HG03135 (cell line): ENCODE measurements around the gene SKP1.
"Not testable (repeated sequence)": the region's sequence is repeated elsewhere in the genome, so short reads cannot be mapped to it uniquely, and the experiment has no call there.

ENCODE experiments used
- ATAC-seq: cut with Tn5 transposase; IDR thresholded peaks from one replicate; pipeline ENCODE4 v1.9.1; 2021; ENCODE audit warnings: mild to moderate bottlenecking, moderate library complexity; ENCODE audit not compliant: unreplicated experiment

Gene SKP1

DNA sequence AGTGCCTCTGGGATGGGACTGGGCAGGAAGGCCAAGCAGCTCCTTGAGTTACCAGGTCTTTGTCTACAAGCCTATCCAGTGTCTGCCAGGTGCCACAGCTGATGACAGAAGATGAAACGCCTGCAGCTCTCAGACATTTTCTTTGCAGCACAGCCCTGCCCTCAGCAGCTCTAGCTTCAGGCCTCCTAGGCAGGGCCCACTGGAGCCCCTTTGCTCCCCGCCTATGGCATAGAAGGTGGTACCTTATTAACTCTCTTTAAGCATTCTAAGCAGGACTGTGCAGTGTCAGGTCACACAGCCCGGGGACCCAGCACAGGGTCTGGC, 1.3 kb upstream of the SKP1 start:
- no peak for ATAC-seq

DNA sequence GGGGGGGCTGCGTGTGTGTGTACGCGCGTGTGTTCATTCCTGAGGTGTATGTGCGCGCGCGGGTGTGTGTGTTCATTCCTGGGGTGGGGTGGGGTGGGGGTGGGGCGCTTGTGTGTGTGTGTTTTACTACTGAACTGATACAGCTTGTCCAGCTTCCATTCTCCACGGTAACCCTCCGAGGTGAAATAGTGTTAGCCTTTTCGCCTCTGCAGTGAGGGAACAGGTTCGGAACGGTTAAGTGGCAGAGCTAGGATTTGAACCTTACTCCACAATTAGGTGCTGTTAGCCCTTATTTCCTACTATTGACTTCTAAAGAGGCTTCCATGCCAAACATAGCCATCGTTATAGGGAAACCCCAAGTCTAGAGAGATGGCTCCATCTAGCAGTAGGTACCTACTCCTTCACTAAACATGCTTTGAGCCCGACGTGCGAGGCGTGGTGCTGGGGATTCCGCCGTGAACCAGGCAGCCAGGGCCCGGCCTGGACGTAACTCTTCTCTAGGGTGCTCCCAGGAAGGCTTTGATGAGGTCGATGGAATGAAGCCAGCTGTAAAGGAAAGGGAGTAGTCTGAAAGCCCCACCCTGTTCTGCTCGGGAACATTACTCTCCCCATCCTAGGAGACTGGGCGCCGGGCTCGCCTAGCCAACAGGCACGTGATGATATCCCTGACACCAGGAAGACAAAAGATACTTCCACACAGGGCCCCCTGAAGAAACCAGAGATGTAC, 782 bp upstream of the SKP1 start:
- ATAC-seq: peak; percentile 3

DNA sequence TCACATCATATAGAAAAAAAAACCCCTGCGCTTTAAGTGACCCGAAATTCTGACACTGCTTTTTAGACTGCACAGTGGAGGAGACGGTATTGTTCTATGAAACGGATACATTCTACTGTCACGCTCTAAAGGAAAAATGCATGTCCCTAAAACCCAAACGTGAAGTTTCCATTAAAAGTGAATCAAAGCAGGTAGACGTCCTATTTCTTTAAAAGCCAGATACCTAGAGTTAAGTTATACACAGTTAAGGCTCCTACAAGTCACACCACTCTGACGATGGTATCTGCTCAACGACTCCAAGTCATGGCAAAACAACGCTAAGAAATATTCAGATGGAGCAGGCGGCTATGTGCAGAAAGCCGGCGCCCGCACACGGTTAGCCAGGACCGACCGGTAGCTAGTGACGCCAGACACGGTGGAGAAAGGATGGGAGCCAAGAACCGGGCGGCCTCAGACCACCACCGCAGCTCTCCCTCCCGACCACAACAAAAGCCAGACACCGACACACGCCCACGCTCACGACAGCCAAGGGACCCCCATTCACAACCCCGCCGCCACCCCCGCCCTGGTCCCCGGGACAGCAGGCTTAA, 734 bp downstream of the SKP1 start:
- peak; percentile 19 for ATAC-seq

DNA sequence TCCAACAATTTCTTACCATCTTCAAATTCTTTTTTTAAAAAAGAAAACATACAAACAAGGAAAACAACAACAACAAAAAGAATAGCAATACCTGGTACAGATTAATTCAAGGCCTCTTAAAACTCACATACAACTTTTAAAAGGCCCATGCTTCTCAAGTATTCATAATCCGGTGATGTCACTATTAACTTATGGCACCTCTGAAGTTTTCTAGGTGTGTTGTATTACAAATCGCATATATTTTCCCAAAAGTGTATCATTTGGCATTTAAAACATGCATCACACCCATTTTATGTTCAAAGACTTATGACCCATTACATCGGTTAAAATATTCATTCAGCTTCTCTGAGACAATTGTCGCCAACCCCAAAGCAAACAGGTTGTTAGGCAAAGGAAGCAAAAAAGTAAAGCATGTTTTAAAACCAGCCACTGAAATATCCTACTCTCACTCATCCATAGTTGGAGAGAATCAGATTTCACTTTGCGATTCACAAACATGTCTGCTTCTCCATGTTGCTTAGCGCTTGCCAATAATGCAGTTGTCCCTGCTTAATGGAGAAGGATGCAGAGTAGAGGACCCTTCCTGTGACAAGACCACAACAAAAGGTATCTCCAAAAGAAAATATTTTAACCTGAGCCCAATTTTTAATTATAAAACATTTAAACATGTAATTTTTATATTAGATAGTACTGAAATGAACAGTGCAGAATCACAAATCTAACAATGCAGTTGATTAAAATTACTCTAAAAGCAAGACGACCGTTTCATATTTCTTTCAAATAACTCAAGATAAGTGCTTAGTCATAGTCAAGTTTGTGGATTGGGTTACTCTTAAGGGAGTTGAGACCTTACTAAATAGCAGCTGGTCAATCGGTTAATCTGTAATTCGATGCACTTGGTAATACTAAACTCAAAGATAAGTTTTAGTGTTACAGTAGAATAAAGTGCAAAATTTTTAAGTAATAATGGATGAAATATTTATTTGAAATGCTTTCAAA, 1.6 kb downstream of the SKP1 start:
- ATAC-seq: no peak

DNA sequence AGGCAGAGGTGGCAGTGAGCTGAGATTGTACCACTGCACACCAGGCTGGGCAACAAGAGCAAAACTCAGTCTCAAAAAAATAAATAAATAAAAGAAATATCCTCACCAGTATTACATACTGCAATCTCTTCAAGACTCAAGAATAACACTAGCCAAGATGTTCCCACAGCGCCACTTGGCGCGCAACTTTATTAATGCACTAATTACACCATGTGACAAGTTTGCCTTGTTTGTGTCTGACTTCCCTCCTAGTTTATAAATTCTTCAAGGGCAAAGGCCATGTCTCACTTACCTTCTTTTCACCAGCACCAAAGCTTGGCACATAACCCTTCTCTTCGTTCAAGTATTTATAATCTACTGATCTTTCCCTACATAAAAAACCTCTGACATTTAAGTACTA, 4.8 kb downstream of the SKP1 start:
- no peak for ATAC-seq

DNA sequence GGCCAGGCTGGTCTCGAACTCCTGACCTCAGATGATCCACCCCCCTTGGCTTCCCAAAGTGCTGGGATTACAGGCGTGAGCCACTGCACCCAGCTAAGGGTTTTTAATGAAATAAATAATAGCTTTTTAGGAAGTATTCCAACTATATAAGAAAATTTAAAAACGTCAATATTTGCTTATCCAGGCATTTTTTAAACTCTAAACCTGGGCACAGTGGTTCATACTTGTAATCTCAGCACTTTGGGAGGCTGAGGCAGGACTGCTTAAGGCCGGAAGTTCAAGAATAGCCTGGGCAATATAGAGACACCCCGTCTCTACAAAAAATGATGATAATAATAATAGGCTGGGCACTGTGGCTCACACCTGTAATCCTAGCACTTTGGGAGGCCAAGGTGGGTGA, 14.2 kb downstream of the SKP1 start:
- no peak for ATAC-seq

DNA sequence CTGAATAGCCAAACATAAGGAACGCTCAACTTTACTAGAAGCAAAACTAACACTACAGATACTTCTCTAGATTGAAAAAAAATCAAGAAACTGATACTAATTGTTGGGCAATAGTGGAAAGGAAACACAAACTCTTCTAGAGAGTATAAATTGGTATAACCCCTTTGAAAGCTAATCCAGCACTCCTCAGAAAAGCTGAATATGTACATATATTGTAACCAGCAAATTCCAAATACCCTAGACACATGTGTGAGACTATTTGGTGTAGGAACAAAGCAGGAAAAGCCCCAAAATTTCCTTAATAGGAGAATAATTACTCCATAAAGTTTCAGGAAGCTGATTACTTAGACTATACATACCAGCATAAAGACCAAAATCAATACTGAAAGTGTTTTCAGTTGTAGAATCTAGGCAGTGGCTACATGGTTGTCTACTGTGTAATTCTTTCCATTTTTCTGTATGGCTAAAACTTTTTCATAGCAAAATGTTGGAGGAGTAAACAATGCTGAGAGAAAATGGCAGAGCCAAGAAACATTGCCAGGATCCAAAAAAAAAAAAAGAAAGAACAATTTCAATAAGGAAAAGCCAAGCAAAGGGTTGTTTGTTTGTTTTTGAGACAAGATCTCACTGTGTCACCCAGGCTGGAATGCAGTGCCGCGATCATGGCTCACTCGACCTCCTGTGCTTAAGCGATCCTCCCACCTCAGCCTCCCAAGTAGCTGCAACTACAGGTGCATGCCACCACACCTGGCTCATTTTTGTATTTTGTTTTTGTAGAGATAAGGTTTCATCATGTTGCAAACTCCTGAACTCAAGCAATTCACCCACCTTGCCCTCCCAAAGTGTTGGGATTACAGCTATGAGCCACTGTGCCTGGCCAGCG, 15.0 kb downstream of the SKP1 start:
- ATAC-seq: no peak

DNA sequence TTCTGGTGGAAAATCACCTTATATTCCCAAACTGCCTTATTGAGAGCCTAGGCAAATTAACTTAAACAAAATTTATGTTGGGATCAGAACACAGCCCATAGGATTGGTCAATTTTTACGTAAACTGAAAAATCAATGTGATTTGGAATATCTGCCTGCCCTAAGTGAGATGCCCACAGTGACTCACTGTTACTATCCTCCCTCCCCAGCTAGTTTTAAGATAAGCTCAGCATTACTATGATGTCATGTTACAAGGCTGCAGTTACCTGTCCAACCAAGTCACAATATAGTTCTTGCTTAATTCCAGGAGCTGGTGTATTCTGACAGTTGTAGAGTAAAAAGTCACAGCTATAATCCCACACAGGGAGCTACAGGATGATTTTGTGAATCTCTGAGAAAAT, 23.1 kb downstream of the SKP1 start:
- no peak for ATAC-seq

DNA sequence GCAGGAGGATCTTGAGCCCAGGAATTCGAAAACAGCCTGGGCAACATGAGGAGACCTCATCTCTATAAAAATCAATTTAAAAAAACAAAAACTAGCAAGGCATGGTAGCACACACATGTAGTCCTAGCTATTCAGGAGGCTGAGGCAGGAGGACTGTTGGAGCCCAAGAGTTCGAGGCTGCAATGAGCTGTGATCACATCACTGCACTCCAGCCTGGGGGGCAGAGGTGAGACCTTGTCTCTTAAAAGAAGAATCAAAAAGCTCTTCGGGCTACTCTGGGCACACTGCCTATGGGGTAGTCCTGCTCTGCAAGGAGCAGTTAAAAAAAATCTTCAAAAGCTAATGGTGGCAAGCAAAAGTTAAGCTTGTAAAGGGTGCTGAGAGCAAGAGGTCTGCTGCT, 23.5 kb downstream of the SKP1 start:
- ATAC-seq: no peak

DNA sequence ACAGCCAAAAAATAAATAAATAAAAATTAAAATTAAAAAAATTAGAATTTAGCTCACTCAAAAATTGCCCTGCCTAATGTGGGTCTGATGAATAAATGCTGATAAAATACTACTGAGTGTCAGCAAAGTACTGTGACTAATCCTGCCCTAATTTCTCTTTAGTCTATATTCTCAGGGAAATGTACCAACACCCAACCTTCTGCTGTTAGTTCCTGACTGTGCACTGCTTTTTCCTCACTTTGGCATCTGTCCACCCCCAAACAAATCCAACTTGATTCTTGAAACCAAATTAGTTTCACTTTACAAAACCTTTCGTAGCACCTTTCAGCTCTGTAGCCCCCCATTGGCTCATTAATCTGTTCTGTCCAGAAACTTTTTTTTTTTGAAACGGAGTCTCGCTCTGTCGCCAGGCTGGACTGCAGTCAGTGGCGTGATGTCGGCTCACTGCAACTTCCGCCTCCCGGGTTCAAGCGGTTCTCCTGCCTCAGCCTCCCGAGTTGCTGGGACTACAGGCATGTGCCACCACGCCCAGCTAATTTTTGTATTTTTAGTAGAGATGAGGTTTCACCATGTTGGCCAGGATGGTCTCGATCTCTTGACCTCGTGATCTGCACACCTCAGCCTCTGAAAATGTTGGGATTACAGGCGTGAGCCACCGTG, 24.4 kb downstream of the SKP1 start:
- not testable (repeated sequence) for ATAC-seq

DNA sequence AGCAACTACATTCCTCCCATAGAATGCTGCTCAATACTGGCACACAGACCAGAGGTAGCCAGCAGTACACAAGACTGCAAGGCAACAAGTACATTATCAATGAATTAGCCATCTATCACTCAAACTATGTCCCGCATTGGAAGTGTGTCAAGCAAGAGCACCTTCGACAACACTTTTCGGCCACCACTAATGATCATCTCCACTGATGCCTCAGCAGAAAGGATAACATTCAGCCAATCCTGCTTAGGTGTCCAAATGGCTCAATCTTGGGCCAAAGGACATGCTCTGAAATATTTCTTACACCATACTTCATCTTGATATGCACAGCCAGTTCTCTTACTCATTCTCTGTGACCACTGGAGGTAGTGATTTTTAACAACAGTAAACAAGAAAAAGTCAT, 25.0 kb downstream of the SKP1 start:
- ATAC-seq: no peak

DNA sequence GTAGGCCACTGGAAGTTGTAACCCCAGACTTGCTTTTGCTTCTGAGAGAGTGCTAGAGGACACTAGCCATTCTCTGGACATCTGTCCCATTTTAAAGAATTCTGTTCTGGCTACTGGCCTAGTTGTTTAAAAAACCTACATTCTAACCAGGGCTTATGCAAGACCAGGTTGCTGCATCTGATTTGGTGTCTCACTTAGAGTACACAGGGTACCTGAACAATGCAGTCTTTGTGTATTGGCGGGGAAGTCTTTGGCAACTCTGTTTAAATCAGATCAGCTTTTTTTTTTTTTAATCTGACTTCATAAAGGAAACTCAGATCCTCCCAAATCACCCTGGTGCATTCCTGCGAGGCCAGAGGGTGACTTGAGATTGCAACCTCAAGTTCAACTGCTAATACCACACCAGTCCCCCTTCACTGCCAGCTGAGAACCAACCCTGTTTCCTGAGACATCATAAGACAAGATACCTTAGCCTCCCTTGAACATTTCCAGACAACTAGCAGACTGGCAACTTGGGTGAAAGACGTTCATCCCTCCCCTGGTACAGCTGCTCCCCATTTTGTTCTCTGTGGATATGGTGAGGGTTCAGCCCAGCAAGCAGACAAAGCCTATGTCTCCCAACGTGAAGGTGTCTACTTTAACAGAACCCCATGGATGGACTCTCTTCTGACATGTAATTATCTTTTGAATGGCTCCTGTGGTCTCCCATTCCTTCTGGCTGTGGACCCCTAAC, 27.0 kb downstream of the SKP1 start:
- no peak for ATAC-seq

DNA sequence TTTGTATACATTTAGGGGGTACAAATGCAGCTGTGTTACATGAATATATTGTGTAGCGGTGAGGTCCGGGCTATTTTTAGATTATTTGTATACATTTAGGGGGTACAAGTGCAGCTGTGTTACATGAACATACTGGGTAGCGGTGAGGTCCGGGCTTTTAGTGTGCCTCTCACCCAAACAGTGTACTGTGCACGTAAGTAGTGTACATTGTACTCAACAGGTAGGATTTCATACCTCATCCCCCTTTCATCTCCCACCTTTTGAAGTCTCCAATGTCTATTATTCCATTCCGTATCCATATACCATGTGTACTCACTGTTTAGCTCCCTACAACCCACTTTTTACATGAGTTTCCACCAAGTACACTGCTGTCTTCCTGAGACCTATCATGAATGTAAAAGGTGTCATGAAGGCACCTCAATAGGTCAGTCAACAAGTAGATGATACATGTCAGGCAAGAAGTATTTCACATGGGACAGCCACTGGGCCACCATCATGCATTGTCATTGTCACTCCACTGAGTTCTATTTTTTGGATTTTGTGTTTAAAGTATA, 27.7 kb downstream of the SKP1 start:
- ATAC-seq: no peak

DNA sequence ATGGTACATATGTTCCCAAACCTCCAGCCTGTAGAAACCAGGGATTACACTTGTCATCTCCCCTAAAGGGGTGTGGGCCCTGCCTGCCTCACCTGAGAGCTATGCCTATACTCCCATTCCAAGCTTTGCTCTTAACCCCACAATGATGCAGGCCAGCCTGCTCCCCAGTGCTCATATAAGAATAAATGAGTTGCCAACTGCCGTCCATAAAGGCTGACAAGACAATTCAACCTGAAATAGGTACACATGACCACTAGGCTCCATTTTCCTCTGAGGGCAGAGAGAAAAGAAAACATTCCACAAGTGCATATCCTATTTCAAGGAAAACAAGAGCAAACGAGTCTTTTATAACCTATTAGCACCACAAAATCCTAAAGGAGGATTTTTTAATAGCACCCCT, 28.4 kb downstream of the SKP1 start:
- no peak for ATAC-seq

DNA sequence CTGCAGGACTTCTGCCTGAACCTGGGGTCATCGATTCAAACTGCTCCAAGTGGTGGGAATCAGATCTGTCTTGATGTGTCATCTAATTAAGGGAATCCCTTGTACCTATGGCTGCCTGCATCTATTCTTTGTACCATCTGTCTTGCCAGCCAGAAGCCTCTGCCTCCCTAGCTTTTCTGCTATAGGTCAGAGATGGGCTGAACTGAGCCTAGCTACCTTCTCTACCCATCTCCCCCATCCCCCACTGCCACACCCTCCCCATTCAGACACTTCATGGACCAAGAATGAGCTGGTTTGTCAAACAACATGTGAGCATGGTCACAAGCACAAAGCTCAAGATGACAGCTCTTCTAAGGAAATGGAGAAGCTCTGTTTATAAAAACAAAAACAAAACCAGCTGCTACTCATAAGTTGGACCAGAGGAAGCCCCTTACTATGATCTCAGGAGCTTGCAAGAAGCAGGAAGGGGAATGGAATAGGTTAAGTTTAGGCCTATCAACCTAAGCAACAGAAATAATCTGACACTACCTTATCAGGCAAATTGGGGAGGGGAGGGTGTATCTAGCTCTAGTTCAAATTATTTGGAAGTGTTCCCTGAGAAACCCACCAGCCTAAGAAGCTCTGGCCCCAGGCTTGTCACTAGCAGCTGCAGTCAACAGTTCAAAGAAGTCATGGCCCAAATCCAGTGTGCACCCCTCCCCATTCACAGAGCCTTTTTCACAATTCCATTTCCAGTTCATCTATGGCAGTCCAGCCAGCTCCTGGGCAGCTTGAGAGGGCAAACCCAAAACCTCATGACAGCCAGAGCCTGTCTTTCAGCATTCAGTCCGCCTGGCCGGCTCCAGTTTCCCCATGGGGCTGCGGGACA, 29.9 kb downstream of the SKP1 start:
- ATAC-seq: no peak

DNA sequence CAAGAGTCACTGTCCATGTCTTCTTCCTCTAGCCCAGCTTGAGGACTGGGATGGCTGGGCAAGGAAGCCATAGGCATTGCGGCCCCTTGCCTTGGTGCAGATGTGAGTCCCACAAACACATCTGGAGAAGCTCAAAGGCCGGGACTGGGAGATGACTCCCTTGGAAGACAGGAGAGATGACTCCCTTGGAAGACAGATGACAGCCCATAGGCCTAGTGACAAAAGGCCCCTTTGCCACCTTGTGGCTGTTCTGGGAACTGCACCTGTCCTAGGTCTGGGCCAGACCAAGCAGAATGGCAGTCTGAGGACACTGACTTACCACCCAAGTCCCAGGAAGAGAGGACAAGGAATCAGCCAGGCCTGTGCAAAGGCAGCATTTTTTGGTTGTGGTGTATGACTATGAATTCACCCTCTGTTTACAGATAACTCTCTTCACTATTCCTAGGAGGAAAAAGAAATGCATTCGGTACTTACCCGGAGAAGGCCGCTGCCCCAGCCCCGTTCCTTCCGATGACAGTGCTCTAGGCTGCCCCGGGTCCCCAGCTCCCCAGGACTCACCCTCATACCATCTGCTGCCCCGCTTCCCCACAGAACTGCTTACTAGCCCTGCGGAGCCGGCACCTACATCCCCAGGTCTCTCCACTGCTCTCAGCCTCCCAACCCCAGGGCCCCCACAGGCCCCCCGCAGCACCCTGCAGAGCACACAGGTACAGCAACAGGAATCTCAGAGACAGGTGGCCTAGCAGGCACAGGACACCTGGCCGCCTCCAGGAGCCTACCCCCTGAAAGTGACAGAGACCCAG, 30.8 kb downstream of the SKP1 start:
- ATAC-seq: peak; percentile 70

DNA sequence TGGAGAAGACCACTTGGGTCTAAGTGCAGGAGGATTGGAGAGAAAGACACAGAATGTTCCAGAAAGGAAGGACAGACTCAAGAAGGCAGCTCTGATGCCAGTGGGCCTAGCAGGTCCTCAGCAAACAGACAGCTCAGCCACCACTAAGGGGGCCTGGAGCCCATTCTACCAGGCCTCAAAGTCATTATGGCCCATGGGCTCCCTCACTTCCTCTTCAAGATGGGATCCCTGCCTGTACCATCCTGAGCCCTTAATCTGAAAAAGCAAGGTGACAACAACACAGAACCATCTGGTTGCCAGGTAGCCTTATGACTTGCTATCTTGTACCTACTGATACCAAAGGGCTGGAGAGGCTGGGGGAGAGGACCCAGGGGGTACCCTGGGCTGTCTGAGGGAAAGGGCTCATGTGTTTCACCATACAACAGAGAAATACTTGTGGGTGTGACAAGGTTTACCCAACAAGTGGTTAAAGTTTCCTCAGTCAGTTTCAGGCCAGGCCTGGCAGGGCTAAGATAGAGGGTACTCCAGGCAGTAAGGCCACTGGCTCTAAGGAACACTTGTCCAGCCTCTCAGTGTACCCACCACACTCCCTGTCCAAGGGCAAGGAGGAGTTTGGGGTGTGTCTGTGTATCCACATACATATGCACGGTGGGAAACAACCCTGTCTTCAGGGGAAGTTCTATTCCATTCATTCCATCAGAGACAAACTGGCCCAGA, 31.6 kb downstream of the SKP1 start:
- no peak for ATAC-seq
